ENCODE measurements around the gene ZFAND2B. TPM values are rescaled to one million over a fixed set of nuclear protein-coding genes. Genes with fewer than 3 reads are reported as not detected.
A peak's percentile ranks its signal among the peaks of the same experiment; 100 is the strongest.

ZFAND2B gene
- polyA plus RNA-seq, 1 of the 3 experiments (the other 2 are of a cell fraction), result 39.9 TPM

DNA sequence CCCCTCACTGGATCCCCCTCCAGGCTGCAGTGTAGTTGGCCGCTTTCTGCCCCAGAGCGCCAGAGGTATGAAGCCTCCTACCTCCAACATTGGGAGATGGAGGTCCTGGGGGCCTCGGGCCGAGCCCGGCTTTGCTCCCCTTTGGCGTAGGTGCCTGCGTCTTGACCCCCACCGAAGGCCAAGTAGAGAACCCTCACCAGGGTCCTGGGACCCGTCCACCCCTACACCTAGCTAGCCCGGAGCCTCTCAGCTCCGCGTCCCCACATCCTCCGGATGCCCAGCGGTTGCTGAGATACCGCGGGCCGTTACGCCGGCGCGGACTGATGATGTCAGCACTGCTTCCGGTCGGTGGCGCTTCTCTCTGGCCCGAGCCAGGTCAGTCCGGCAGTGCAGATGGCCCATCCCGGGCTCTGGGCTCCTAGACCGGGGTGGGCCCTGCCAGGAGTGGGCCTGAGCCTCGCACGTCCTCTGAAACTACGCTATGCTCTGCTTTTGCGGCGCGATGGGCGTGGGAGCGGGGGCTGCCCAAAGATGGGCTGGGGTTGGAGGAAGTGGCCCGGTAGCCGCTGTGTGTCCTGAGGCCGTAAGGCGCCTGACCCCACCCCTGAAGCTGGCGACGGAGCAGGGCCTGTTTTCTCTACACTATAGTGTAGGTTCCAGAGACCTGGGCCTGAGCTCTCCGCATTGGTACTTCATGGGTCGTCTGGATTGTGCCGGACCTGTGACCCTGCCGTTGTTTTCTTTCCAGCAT, 38.7 kb downstream of the ZFAND2B start, which contains the start of the genes GLB1L and STK16 (continued):
- TF ChIP-seq, protein P1, sequence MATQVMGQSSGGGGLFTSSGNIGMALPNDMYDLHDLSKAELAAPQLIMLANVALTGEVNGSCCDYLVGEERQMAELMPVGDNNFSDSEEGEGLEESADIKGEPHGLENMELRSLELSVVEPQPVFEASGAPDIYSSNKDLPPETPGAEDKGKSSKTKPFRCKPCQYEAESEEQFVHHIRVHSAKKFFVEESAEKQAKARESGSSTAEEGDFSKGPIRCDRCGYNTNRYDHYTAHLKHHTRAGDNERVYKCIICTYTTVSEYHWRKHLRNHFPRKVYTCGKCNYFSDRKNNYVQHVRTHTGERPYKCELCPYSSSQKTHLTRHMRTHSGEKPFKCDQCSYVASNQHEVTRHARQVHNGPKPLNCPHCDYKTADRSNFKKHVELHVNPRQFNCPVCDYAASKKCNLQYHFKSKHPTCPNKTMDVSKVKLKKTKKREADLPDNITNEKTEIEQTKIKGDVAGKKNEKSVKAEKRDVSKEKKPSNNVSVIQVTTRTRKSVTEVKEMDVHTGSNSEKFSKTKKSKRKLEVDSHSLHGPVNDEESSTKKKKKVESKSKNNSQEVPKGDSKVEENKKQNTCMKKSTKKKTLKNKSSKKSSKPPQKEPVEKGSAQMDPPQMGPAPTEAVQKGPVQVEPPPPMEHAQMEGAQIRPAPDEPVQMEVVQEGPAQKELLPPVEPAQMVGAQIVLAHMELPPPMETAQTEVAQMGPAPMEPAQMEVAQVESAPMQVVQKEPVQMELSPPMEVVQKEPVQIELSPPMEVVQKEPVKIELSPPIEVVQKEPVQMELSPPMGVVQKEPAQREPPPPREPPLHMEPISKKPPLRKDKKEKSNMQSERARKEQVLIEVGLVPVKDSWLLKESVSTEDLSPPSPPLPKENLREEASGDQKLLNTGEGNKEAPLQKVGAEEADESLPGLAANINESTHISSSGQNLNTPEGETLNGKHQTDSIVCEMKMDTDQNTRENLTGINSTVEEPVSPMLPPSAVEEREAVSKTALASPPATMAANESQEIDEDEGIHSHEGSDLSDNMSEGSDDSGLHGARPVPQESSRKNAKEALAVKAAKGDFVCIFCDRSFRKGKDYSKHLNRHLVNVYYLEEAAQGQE (IDR thresholded peaks at IDR 0.05; ENCODE audit: low read depth, low read length), result no peak
- TF ChIP-seq, protein P2, sequence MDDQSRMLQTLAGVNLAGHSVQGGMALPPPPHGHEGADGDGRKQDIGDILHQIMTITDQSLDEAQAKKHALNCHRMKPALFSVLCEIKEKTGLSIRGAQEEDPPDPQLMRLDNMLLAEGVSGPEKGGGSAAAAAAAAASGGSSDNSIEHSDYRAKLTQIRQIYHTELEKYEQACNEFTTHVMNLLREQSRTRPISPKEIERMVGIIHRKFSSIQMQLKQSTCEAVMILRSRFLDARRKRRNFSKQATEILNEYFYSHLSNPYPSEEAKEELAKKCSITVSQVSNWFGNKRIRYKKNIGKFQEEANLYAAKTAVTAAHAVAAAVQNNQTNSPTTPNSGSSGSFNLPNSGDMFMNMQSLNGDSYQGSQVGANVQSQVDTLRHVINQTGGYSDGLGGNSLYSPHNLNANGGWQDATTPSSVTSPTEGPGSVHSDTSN (IDR thresholded peaks at IDR 0.05), result no peak
- peak; percentile 75 for TF ChIP-seq CHD2 (IDR thresholded peaks at IDR 0.05; ENCODE audit: low read length, partially characterized antibody)
- peak; percentile 55; the same call in 1 of the 2 replicates for TF ChIP-seq YY1 (IDR thresholded peaks at IDR 0.05; ENCODE audit: low read depth)
- TF ChIP-seq, protein P3, sequence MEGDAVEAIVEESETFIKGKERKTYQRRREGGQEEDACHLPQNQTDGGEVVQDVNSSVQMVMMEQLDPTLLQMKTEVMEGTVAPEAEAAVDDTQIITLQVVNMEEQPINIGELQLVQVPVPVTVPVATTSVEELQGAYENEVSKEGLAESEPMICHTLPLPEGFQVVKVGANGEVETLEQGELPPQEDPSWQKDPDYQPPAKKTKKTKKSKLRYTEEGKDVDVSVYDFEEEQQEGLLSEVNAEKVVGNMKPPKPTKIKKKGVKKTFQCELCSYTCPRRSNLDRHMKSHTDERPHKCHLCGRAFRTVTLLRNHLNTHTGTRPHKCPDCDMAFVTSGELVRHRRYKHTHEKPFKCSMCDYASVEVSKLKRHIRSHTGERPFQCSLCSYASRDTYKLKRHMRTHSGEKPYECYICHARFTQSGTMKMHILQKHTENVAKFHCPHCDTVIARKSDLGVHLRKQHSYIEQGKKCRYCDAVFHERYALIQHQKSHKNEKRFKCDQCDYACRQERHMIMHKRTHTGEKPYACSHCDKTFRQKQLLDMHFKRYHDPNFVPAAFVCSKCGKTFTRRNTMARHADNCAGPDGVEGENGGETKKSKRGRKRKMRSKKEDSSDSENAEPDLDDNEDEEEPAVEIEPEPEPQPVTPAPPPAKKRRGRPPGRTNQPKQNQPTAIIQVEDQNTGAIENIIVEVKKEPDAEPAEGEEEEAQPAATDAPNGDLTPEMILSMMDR (IDR thresholded peaks at IDR 0.05), result no peak
- TF ChIP-seq ELF1 (IDR thresholded peaks at IDR 0.05), result peak; percentile 57; the same call in 1 of the 2 replicates
- TF ChIP-seq FOXM1 (IDR thresholded peaks at IDR 0.05; ENCODE audit: low read depth), result no peak
- TF ChIP-seq, protein P4, sequence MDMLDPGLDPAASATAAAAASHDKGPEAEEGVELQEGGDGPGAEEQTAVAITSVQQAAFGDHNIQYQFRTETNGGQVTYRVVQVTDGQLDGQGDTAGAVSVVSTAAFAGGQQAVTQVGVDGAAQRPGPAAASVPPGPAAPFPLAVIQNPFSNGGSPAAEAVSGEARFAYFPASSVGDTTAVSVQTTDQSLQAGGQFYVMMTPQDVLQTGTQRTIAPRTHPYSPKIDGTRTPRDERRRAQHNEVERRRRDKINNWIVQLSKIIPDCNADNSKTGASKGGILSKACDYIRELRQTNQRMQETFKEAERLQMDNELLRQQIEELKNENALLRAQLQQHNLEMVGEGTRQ (IDR thresholded peaks at IDR 0.05; ENCODE audit: borderline replicate concordance, low read depth, low read length), result no peak
- TF ChIP-seq USF1 (IDR thresholded peaks at IDR 0.05; ENCODE audit: borderline replicate concordance, low read depth), result no peak
- peak; percentile 50; the same call in 1 of the 2 replicates for TF ChIP-seq MAX (IDR thresholded peaks at IDR 0.05; ENCODE audit: low read depth)
- no peak for TF ChIP-seq MEF2A (IDR thresholded peaks at IDR 0.05; ENCODE audit: borderline replicate concordance, low read depth)
- 0 out of 2 replicates have a peak, but pooled peaks have one; percentile 26 for TF ChIP-seq SIN3A (IDR thresholded peaks at IDR 0.05; ENCODE audit: borderline replicate concordance, low read depth, low read length)
- TF ChIP-seq POLR2AphosphoS5 (IDR thresholded peaks at IDR 0.05; ENCODE audit: low read depth, low read length), result peak; percentile 95

Measured in SK-N-SH (cell line).